A549 (cell line): ENCODE measurements around the gene DISP3.

ENCODE experiments used
- CEBPB ChIP-seq, 2 experiments: fragments of >200 bp in 1 of 2; sonication (Bioruptor Twin) in 1 of 2; formaldehyde crosslinking in 1 of 2; IDR thresholded peaks; 2 replicates each; pipeline ENCODE4 v1.6.1; 2012 to 2016
- EP300 ChIP-seq, 2 experiments: fragments of >200 bp; sonication (Bioruptor Twin); formaldehyde crosslinking; IDR thresholded peaks; 2 replicates in 1 of 2; 3 replicates in 1 of 2; pipeline ENCODE4 v1.6.1; 2016 to 2017
- FOSL2 ChIP-seq, 2 experiments: fragments of 450-650 bp in 1 of 2; fragments of >200 bp in 1 of 2; sonication (Bioruptor Twin) in 1 of 2; formaldehyde crosslinking; IDR thresholded peaks; 2 replicates each; pipeline versions ENCODE4 v1.5.0 to v1.6.1; 2016 to 2020; ENCODE audit warnings: mild to moderate bottlenecking in 1 of 2, moderate library complexity in 1 of 2
- GATA3 ChIP-seq: IDR thresholded peaks from 2 replicates; pipeline ENCODE4 v1.6.1; 2012; ENCODE audit warnings: borderline replicate concordance
- MAZ ChIP-seq: fragments of 150-350 bp; IDR thresholded peaks from 2 replicates; pipeline ENCODE4 v1.6.1; 2014; ENCODE audit warnings: antibody characterized with exemption, low read depth, low read length, borderline replicate concordance
- PHF8 ChIP-seq: fragments of 200-600 bp; sonication (generic); IDR thresholded peaks from 2 replicates; pipeline ENCODE4 v1.6.1; 2016; ENCODE audit warnings: low read depth, mild to moderate bottlenecking, antibody characterized with exemption, moderate library complexity, borderline replicate concordance
- POLR2A ChIP-seq: IDR thresholded peaks from 2 replicates; pipeline ENCODE4 v1.6.1; 2012; ENCODE audit warnings: mild to moderate bottlenecking, low read length
- RCOR1 ChIP-seq: fragments of 150-350 bp; IDR thresholded peaks from 2 replicates; pipeline ENCODE4 v1.6.1; 2014; ENCODE audit warnings: antibody characterized with exemption, low read length, low read depth
- SREBF2 ChIP-seq: fragments of 450-650 bp; IDR thresholded peaks from 2 replicates; pipeline ENCODE4 v1.6.1; 2014; ENCODE audit warnings: mild to moderate bottlenecking, moderate library complexity
- TF ChIP-seq, protein P1 (sequence below): fragments of >200 bp; sonication (Bioruptor Twin); formaldehyde crosslinking; IDR thresholded peaks from 3 replicates; pipeline ENCODE4 v1.5.1; 2016
- TF ChIP-seq, protein P2 (sequence below): fragments of 200-600 bp; sonication (generic); IDR thresholded peaks from 2 replicates; pipeline ENCODE4 v1.6.1; 2016; ENCODE audit warnings: antibody characterized with exemption, mild to moderate bottlenecking, moderate library complexity

DNA sequence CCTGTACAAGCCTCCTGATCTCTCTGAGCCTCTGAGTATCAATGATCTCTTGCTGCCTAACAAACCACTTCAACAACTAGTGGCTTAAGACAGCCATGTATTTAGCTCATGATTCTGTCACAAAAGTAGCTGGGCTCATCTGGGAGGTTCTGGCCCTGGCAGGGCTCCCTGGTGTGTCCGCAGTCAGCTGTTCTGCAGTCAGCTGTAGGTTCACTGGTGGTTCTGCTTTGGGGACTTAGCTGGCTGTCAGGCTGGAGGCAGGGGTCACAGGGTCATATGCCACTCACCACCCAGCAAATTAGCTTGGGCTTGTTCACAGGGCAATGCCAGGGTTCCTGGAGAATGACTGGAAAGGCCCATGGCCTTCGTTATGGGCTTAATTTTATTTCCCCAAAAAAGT is 64.8 kb downstream of the DISP3 start:
- TF ChIP-seq CEBPB (IDR thresholded peaks at IDR 0.05) (no peak), MAZ (no peak), GATA3 (no peak), PHF8 (no peak), POLR2A (no peak), EP300 (IDR thresholded peaks at IDR 0.05) (no peak), SREBF2 (no peak), RCOR1 (no peak), FOSL2 (IDR thresholded peaks at IDR 0.05) (no peak), FOSL2 (CRISPR knock-in tag; IDR thresholded peaks at IDR 0.05) (no peak)
- TF ChIP-seq, protein P1, sequence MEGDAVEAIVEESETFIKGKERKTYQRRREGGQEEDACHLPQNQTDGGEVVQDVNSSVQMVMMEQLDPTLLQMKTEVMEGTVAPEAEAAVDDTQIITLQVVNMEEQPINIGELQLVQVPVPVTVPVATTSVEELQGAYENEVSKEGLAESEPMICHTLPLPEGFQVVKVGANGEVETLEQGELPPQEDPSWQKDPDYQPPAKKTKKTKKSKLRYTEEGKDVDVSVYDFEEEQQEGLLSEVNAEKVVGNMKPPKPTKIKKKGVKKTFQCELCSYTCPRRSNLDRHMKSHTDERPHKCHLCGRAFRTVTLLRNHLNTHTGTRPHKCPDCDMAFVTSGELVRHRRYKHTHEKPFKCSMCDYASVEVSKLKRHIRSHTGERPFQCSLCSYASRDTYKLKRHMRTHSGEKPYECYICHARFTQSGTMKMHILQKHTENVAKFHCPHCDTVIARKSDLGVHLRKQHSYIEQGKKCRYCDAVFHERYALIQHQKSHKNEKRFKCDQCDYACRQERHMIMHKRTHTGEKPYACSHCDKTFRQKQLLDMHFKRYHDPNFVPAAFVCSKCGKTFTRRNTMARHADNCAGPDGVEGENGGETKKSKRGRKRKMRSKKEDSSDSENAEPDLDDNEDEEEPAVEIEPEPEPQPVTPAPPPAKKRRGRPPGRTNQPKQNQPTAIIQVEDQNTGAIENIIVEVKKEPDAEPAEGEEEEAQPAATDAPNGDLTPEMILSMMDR, result no peak
- TF ChIP-seq, protein P2, sequence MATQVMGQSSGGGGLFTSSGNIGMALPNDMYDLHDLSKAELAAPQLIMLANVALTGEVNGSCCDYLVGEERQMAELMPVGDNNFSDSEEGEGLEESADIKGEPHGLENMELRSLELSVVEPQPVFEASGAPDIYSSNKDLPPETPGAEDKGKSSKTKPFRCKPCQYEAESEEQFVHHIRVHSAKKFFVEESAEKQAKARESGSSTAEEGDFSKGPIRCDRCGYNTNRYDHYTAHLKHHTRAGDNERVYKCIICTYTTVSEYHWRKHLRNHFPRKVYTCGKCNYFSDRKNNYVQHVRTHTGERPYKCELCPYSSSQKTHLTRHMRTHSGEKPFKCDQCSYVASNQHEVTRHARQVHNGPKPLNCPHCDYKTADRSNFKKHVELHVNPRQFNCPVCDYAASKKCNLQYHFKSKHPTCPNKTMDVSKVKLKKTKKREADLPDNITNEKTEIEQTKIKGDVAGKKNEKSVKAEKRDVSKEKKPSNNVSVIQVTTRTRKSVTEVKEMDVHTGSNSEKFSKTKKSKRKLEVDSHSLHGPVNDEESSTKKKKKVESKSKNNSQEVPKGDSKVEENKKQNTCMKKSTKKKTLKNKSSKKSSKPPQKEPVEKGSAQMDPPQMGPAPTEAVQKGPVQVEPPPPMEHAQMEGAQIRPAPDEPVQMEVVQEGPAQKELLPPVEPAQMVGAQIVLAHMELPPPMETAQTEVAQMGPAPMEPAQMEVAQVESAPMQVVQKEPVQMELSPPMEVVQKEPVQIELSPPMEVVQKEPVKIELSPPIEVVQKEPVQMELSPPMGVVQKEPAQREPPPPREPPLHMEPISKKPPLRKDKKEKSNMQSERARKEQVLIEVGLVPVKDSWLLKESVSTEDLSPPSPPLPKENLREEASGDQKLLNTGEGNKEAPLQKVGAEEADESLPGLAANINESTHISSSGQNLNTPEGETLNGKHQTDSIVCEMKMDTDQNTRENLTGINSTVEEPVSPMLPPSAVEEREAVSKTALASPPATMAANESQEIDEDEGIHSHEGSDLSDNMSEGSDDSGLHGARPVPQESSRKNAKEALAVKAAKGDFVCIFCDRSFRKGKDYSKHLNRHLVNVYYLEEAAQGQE, result no peak
